Amygdala (tissue), 56 donors: ENCODE data around the gene CYS1.

Experiments used
- DNase-seq, 56 donors: peaks; one replicate each; lab custom pipeline; 2025; lab: John Stamatoyannopoulos, UW

Gene CYS1

DNA sequence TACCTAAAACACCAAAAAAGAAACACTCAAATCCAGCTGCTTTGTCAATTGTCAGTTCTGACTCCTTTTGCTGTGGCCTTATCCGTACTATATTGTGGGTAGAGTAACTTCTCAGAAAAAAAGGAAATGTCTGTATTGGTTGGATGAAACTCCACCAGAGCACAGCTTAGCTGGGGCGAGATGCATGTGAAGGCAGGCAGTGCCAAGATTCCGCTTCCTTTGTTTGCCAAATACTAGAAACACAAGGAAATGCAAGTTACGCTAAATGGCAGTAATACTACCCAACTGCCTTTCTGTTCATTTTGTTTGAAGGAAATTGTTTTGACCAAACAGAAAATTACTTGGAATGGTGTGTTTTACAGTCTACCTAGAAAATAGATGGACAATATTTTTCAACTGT lies 26.9 kb downstream of the CYS1 start:
- no peak for DNase-seq

DNA sequence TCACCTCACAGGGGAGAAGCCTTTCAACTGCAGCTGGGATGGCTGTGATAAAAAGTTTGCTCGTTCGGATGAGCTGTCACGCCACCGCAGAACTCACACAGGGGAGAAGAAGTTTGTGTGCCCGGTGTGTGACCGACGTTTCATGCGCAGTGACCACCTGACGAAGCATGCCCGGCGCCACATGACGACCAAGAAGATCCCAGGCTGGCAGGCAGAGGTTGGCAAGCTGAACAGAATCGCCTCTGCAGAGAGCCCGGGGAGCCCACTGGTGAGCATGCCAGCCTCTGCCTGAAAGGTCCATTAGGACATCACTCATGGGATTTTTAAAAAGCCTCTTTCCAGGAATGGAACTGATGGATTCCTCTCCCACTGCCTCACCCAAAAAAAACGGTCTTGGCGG lies 28.0 kb downstream of the CYS1 start:
- no peak for DNase-seq

GRCh38 chr2:10048501-10049171 lies 31.6 kb downstream of the CYS1 start:
- peak in 2 of 56 donors; percentile 22 to 32 for DNase-seq

DNA sequence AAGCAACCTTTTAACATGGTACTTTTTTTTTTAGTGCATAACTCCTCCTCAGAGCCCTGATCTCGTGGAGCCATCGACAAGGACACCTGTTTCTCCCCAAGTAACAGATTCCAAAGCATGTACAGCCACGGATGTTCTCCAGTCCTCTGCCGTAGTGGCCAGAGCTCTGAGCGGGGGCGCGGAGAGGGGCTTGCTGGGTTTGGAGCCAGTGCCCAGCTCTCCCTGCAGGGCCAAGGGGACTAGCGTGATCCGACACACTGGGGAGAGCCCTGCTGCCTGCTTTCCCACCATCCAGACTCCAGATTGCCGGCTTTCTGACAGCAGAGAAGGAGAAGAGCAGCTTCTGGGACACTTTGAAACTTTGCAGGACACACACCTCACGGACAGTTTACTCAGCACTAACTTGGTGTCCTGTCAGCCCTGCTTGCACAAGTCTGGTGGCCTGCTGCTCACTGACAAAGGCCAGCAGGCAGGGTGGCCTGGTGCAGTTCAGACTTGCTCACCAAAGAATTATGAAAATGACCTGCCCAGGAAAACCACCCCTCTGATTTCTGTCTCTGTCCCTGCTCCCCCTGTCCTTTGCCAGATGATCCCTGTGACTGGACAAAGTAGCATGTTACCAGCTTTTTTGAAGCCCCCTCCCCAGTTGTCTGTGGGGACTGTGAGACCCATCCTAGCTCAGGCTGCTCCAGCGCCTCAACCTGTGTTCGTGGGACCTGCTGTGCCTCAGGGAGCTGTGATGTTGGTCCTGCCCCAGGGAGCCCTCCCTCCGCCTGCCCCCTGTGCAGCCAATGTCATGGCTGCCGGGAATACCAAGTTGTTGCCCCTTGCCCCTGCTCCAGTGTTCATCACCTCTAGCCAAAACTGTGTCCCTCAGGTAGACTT lies 32.4 kb downstream of the CYS1 start:
- no peak for DNase-seq

- DNase-seq: no peak
These were observed 33.3 kb downstream of the CYS1 start for GRCh38 chr2:10046931-10047330.

- DNase-seq: no peak
These were observed 34.5 kb downstream of the CYS1 start for GRCh38 chr2:10045561-10046355.

DNA sequence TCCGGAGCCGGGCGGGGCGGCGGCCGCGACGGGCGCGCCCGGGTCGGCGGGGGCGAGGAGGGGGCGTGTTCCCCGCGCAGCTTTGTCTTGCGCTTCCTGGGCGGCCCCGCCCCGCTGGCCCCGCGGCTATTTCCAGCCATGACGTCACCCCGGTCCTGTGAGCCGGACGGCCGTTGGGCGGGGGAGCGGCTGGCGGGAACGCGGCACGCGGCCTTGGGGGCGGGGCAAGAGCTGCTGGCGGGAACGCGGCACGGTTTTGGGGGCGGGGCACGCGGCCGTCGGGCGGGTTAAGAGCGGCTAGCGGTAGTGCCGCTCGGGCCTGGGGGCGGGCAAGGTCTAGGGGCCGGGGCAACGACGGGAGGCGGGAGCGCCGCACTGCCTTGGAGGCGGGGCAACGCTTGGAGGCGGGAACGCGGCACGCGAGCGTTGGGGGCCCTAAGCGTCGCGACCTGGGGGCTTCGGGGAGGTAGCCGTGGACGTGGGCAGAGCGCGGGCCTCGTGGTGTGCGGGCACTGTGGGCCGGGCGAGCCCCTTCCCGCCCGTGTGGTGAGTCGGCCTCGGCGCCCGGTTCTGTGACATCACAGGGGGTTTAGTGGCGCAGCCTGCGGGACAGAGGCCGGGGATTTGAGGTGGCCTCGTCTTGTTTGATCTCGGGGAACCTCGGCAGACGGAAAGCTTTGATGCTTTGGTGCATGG lies 36.2 kb downstream of the CYS1 start:
- DNase-seq: peak in 52 of 56 donors; percentile 17 to 91 (median 76)

- DNase-seq: peak in 50 of 56 donors; percentile 22 to 85 (median 63)
These were observed 36.8 kb downstream of the CYS1 start, which contains the start of gene KLF11 for GRCh38 chr2:10043256-10043905. TSS of gene KLF11 (plus strand) at chr2:10043550. CDS start at chr2:10043717, 167 bp downstream.

GRCh38 chr2:10042301-10043161 lies 37.7 kb downstream of the CYS1 start:
- DNase-seq: peak in 28 of 56 donors; percentile 19 to 63 (median 34)

DNA sequence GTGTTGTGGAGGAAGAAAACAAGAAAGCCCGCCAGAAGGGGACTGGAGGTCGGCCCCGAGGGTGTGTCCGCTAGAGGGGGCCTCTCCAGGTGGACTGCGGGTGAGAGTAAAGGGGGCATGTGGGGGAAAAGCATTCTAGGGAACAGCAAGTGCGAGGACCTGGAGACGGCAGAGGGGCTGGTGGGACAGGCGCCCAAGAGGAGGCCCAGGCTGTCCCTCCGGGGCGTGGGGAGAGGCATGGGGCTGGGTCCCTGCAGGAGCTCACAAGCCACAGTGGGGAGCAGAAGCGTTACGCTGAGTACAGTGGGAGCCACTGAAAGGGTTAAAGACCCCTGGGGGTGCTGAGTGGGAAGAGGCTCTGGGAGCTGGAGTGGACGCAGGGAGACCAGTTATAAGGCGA lies 38.5 kb downstream of the CYS1 start:
- DNase-seq: no peak

- peak in 41 of 56 donors; percentile 15 to 85 (median 53) for DNase-seq
These were observed 40.4 kb downstream of the CYS1 start for GRCh38 chr2:10039658-10040410.

GRCh38 chr2:10038716-10039115 lies 41.5 kb downstream of the CYS1 start:
- peak in 1 of 56 donors; percentile 9 for DNase-seq

- no peak for DNase-seq
These were observed 42.1 kb downstream of the CYS1 start for GRCh38 chr2:10038123-10038522.

DNA sequence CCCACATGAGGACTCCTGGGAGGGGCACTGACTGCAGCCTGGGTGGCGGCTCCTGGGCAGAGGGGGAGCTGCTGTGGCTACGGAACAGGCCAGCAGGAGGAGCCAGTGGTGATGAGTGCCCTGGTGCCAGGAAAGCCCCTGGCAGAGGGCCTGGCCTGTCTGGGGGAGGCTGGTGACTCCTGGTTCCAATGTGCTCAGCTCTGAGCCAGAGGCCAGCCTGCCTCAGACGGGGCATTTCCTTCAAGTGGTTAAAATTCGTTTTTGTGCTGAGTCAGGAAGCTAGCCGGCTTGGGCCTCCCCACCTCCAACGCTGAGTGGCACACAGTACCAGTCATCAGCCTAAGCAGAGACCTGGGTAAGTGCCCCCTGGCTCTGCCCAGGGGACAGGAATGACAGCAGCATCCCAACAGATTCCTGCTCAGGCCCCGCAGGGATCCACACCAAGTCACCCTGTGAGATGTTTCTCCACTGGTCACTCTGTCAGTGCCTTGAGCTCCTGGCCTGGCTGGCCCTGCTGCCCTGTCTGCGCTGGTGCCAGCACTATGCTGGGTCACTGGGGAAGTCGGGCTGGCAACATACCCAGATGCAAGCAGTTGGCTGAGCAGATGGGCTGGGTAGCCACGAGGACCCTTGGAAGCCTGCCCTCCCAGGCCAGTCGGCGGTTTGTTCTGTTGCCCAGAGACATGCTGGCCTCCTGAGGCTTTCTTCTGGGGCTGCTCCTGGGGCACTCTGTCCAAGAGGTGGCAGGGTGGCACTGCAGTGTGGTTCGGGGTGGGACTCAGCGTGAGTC lies 43.9 kb downstream of the CYS1 start:
- peak in 55 of 56 donors; percentile 30 to 93 (median 79) for DNase-seq

DNA sequence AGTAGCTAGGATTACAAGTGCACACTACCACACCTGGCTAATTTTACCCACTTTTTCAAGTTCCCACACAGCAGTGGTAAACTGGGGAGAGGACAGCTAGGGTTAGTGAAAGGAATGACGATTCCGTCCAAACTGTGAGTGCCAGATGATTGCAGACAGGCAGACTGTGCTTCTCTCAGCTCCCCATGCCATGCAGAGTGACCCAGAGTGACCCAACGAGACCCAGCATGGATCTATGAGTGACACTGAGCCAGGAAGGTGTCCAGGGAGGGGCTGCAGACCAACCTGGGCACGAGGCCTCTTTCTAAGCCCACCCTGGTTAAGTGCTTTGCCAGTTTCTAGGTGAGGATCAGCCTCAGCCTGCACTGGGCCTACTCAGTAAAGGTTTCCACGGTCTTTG lies 44.6 kb downstream of the CYS1 start:
- no peak for DNase-seq

DNA sequence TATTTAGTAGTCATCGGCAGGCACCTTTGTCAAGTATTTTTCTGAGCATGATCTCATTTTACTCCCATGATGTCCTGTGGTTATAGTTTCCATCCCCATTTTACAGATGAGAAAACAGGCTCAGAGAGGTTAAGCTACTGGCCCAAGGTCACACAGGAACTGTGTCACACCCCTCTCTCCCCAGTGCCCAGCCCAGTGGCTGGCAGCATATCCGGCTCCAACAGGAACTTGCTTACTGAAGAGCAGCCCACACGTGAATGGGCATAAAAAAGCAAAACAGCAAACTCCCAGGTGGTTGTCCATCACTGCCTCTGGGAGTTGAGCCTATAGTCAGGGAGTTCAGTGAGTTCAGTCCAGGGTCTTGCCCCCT lies 45.2 kb downstream of the CYS1 start:
- no peak for DNase-seq
